Activated CD4-positive, alpha-beta T cell treated with anti-CD3 and anti-CD28 coated beads, Interleukin-2, amount 50 U/mL, for 24 hours (primary cell): Measurements from ENCODE around the gene FRMPD4.

Experiments used
- DNase-seq, 2 donors: peaks; one replicate each; pipeline ENCODE4 v3.0.0-alpha.2; 2020; ENCODE audit warnings: low read depth in 1 of 2, low spot score in 1 of 2

Gene FRMPD4

DNA sequence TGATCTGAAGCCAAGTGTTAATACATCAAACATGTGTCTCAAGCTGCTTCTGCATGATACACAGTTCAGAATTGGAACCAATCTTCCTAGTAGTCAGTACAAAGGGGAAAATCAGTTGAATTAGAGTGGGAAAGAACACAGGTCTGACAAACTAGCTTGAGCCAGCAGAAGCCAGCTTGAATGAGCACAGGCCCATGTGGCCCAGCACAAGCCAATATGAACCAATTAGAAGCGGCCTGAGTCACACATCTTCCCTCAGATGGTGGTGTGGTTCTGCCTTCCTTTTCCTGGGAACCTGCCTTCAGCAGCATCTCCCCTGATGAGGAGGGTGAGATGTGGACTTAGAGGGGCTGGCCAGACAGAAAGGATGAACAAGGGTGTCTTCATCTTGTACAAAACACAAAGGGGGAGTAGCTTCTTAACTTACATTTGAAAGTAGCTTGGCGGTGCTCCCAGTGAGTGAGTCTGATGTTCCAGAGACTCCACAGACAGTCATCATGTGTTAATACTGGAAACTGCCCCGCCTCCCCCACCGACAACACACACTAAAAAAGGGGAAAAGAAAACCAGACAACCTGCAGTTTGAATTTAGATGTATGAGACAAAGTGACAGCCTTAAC is 72.0 kb downstream of the FRMPD4 start:
- no peak for DNase-seq

- no peak for DNase-seq
Observed at GRCh38 chrX:12210971-12211370, 72.7 kb downstream of the FRMPD4 start.

GRCh38 chrX:12223650-12224049 is 85.4 kb downstream of the FRMPD4 start:
- DNase-seq = no peak

DNA sequence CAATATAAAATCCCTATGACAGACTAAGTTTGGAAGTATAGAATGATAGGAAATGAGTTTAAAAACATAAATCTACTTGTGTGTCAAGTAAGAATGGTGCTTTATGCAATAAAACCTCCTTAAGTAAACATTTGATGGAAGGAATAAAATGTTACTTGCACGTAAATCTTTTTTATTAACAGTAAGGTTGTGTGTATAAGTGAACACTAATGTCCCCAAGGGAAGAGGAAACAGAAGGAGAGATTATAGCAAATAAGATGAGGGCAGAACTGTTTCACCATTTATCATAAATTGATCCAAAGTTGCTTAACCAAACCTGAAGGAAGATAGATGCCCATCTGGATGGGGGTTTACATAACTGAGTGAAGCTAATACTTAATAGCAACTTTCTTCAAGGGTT is 86.8 kb downstream of the FRMPD4 start:
- DNase-seq = no peak

- DNase-seq = no peak
Observed at GRCh38 chrX:12227412-12228041, 89.3 kb downstream of the FRMPD4 start.

DNA sequence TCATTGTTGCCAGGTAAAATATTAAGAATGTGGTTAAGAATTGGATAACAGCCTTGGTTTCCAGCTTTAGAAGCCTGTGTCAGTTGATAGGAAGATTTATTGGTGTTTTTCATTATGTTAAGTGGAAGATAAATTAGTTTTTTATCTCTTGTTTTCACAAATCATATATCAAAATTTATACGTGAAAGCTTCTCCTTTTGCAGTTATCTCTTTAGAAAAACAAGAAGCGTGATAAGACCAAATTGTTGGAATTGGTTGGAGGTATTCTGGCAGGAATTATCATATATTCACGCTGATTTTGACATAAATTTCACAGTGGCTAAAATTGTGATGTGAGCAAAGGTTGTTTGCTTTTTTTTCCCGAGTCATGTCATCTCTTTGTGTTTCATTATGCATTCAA is 90.6 kb downstream of the FRMPD4 start:
- no peak for DNase-seq

- no peak for DNase-seq
Observed at GRCh38 chrX:12229986-12230385, 91.7 kb downstream of the FRMPD4 start.

DNA sequence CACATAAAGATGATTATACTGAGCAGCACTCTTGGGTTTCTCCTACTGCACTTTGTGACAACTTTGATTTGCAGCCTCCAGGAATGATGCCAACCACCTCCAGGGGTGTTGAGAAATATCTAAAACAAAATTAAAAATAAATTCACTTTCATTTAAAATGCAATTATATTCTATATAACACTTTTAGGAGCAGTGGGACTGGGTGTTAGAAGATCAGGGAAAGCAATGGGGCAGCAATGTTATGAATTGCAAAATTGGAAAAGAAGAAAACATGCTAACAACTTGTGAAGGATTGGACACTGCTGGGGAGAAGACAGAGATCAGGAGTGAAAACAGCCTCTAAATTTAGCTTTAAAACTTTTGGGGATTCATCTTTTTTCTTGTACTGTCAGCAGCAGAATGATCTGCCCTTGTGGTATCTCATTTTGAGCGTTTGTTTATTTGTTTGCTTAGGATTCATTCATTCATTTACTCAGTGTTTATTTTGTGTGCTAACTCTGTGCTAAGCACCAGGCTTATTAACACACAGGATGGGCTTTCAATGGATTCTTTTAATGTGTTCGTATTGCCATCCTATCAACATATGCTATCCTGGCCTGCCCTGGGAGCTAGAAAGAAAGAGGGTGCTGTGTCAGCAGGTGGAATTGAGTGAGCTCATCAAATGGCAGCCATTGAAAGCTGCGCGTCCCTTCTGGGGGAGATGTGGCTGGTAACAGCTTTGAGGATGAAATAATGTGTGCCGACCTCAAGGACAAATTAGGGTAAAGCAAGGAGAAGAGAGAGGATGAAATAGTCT is 96.5 kb downstream of the FRMPD4 start:
- DNase-seq = no peak

- no peak for DNase-seq
Observed at GRCh38 chrX:12236156-12236555, 97.9 kb downstream of the FRMPD4 start.

DNA sequence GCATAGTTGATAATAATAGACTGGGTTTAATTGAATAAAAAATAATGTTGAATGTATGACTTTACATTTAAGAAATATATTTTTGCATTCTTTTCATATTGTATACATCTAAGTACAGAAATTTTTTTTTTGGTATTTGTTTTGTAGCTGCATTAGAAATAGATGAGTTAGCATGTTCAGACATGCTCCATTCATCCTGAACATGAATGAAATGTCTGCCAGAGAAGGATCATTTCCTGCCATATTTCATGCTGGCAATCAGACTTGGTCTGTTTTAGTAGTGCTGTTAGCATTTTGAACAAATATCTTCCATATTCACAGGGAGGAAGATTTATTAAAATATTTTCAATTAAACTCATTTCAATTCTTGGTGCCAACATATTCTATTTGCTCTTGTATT is 98.9 kb downstream of the FRMPD4 start:
- DNase-seq = no peak

GRCh38 chrX:12237771-12238170 is 99.5 kb downstream of the FRMPD4 start:
- DNase-seq = no peak

DNA sequence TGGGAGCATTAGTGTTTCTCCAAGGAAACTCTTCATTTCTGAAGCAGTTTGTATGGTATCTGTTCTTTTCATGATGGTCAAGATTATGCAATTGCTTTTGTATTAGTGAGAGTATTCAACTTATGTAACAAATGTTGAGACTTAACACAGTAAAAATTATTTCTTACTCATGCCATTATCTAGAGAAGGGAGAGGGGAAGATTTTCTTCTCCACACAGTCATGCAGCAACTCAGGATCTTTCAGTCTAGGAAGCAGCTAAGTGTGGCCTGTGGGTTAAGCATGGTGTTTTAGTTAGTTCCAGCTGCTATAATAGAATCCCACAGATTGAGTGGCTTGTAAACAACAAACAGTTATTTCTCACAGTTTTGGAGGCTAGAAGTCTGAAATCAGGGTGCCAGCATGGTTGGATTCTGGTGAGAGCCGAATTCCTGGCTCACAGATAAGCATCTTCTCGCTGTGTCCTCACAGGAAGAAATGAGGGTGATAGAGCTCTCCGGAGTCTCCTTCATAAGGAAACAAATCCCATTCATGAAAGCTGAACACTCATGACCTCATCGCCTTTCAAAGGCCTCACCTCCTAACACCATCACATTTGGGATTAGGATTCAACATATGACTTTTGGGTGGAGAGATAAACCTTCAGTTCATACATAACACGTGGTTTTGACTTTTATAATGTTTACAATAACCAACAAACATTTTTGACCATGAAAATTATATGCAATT is 101.2 kb downstream of the FRMPD4 start:
- DNase-seq = no peak

- DNase-seq = no peak
Observed at GRCh38 chrX:12240491-12240890, 102.2 kb downstream of the FRMPD4 start.

DNA sequence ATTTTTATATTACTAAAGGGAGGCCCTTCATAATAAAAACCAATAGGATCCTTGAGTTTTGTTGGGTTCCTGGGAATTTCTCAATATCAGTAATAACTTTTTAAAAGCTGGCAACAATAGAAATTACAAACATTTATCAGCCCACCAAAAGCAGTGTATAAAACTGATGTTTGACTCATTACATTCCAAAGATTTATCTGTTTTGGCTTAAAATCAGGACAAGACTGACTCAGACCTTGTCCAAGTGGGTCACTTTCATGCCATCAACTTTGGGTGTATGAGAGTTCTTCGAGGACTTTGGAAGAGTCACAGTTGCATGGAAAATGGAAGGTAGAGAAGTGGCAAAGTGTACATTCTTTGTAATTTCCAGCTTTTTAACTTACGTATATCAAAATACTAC is 102.8 kb downstream of the FRMPD4 start:
- DNase-seq = no peak

DNA sequence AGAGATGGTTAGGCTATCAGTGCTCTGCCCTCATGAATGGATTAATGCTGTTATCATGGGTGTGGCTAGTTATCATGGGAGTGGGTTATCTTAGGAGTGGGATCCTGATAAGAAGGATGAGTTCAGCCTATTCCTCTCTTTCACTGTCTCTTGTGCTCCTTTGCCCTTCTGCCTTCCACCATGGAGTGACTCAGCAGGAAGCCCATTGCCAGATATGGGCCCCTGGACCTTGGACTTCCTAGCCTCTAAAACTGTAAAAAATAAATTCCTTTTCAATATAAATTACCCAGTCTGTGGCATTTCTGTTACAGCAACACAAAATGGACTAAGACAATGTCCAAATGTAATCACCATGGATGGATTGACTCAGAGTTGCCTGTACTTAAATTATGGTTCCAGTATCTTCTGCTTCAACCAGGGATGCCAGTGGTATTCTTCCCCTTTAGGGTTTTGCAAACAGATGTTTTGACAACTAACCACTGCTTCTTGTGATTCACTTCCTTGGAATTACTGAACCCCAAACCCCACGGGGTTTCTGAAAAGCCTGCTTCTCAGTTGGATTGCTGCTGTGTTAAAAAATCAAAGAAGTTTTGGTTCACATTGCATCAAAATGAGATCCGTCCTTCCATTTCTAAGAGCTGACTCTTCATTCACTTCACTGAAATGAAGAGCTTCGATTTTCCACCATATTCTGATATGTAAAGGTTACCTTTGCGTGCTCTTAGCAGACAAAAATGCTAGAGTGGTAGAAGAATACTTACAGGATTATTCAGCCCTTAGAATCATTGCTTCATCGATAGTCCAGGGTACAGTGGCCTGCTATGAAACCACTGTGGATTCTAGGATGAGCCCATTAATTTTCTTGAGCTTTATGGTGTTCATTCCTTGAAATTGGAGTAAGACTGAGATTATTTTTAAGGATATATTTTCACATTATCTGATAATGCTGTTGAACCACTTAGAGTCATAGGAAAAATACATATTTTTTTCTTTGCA is 107.7 kb downstream of the FRMPD4 start:
- no peak for DNase-seq

- no peak for DNase-seq
Observed at GRCh38 chrX:12249997-12250396, 111.7 kb downstream of the FRMPD4 start.

DNA sequence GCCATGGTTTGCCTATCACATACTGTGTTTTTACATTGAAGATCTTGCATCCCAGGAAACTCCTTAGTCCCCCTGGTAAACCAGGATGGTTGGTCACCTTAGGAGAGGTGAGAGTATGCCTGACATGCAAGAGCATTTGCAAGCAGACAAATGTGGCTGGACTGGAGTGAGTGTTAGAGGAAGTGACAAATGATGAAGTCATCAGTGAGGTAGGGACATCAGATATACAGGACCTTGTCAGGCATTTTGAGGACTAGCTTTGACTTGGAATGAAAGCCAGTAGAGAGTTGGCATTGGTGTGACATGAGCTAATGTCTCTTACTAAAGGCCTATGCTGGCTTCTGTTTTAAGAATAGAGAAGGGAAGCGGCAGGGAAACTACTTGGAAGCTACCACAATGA is 124.9 kb downstream of the FRMPD4 start:
- DNase-seq = no peak

GRCh38 chrX:12269484-12269883 is 131.2 kb downstream of the FRMPD4 start:
- no peak for DNase-seq

- DNase-seq = no peak
Observed at GRCh38 chrX:12278151-12278550, 139.9 kb downstream of the FRMPD4 start.

- no peak for DNase-seq
Observed at GRCh38 chrX:12282991-12283390, 144.7 kb downstream of the FRMPD4 start.
